ENCODE measurements around the gene CLEC10A.

GRCh38 chr17:7107795-7108559 is 27.9 kb upstream of the CLEC10A start:
- TF ChIP-seq, protein P1, sequence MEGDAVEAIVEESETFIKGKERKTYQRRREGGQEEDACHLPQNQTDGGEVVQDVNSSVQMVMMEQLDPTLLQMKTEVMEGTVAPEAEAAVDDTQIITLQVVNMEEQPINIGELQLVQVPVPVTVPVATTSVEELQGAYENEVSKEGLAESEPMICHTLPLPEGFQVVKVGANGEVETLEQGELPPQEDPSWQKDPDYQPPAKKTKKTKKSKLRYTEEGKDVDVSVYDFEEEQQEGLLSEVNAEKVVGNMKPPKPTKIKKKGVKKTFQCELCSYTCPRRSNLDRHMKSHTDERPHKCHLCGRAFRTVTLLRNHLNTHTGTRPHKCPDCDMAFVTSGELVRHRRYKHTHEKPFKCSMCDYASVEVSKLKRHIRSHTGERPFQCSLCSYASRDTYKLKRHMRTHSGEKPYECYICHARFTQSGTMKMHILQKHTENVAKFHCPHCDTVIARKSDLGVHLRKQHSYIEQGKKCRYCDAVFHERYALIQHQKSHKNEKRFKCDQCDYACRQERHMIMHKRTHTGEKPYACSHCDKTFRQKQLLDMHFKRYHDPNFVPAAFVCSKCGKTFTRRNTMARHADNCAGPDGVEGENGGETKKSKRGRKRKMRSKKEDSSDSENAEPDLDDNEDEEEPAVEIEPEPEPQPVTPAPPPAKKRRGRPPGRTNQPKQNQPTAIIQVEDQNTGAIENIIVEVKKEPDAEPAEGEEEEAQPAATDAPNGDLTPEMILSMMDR (IDR thresholded peaks at IDR 0.05; ENCODE audit: poor library complexity) = no peak
- TF ChIP-seq EZH2 (IDR thresholded peaks at IDR 0.05; ENCODE audit: borderline replicate concordance) = no peak

Measured in hepatocyte (in vitro differentiated cells).